Measurements from ENCODE around the gene RBM45. TPM values are rescaled to one million over a fixed set of nuclear protein-coding genes. Genes with fewer than 3 reads are reported as not detected.

Gene RBM45
- polyA plus RNA-seq (2011; rRNA removed) (15.5 and 20.9 TPM in 2 replicates), polyA plus RNA-seq (2017; fragmentation: RNase III; extraction: RNeasy Plus Mini Kit Qiagen cat#74134 plus additional on column Dnase treatment) (15.2 to 16.9 TPM (median 15.6 TPM) in 3 replicates), polyA minus RNA-seq (2011; rRNA and poly(A)+ RNA removed) (4.5 and 4.9 TPM in 2 replicates)
- 6.6 and 7.4 TPM in 2 replicates for polyA plus RNA-seq (2012; cell fraction: cytosol; rRNA removed)
- 5.1 and 5.6 TPM in 2 replicates for polyA plus RNA-seq (2012; cell fraction: nucleus; rRNA removed)

DNA sequence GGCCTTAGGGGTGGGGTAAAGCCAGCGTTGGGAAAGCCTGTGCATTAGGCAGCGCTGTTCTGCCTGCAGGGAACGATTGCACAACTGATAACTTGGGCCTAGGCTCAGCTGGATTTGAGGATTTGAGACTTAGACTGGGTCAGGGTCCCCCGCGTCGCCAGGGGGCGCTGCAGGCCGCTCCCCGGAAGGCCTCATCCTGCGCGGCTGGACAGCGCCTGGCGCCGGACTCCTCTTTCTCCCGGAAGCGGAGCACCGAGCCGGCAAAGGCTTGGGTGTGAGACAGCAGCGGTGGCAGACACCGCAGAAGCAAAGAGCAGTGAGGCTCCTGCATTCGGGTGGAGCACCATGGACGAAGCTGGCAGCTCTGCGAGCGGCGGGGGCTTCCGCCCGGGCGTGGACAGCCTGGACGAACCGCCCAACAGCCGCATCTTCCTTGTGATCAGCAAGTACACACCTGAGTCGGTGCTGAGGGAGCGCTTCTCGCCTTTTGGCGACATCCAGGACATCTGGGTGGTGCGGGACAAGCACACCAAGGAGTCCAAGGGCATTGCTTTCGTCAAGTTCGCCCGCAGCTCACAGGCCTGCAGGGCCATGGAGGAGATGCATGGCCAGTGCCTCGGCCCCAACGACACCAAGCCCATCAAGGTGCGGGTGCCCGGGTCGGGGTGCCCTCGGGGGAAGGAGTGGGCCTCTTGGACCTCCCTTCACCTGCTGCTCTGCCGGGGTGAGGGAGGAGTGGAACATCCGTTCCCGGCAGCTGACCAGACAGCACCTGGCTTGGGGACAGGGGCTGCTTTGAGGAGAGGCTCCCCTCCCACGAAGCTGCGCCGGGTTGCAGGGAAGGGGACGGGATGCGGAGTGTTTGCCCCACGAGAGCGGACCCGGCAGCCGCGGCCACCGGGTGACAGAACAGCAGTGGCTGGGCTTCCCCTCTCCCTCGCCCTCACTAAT lies at the start of gene RBM45:
Gene RBM45, plus strand, starts transcription at position 236 of the 951 bp plus-strand sequence. Its CDS starts 110 bp downstream, at position 346.
- DNase-seq (ENCODE audit: low read depth in 1 of 2, low spot score in 1 of 2) = peak; percentile 87 to 94
- peak; percentile 95 to 99 for ATAC-seq
- ChIA-PET CTCF (interaction anchor here (0.6 to 4.0 kb wide), 40 partner anchors 8 to 777 kb away, joined by 3 to 43 read pairs (median 4); partner anchors contain the start of gene PDE11A), POLR2A (interaction anchor here (1.0 kb wide), 1 partner anchor 302 kb away, joined by 3 read pairs; no protein-coding TSS in a partner anchor)
- FAIRE-seq = no peak
- Histone ChIP-seq H3K27ac (peak within 1 kb of the TSS; percentile 84 to 91), H3K4me2 (peak within 1 kb of the TSS; percentile 88), H3K4me3 (peak within 1 kb of the TSS; percentile 75), H3K9me3 (no peaks in the 10 kb centered on the region), H3K4me1 (peaks cover 8% of the 10 kb centered on the region; the same call in 2 of the 3 replicates)
- under 1% methylated on average over 41 of the region's 60 CpGs for WGBS (ENCODE audit: missing lambda C conversion rate)
- TF ChIP-seq, protein P1, sequence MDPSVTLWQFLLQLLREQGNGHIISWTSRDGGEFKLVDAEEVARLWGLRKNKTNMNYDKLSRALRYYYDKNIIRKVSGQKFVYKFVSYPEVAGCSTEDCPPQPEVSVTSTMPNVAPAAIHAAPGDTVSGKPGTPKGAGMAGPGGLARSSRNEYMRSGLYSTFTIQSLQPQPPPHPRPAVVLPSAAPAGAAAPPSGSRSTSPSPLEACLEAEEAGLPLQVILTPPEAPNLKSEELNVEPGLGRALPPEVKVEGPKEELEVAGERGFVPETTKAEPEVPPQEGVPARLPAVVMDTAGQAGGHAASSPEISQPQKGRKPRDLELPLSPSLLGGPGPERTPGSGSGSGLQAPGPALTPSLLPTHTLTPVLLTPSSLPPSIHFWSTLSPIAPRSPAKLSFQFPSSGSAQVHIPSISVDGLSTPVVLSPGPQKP (IDR thresholded peaks at IDR 0.05; ENCODE audit: low read depth, low read length) = no peak
- TF ChIP-seq RARB (CRISPR knock-in tag; IDR thresholded peaks at IDR 0.05) (no peak), EHF (CRISPR knock-in tag; IDR thresholded peaks at IDR 0.05) (no peak), RCOR1 (IDR thresholded peaks at IDR 0.05; ENCODE audit: low read depth, low read length) (no peak), NPAS2 (CRISPR knock-in tag; IDR thresholded peaks at IDR 0.05; ENCODE audit: borderline replicate concordance) (no peak), KDM5A (IDR thresholded peaks at IDR 0.05) (no peak), FOSB (CRISPR knock-in tag; IDR thresholded peaks at IDR 0.05) (no peak), MYC (IDR thresholded peaks at IDR 0.05; ENCODE audit: borderline replicate concordance, low read length) (0 out of 2 replicates have a peak, but pooled peaks have one; percentile 22), POLR2AphosphoS2 (conservative IDR thresholded peaks at IDR 0.05; ENCODE audit: low read length) (no peak), CEBPB (IDR thresholded peaks at IDR 0.05) (peak; percentile 90 to 97), HEYL (CRISPR knock-in tag; IDR thresholded peaks at IDR 0.05) (no peak), HDAC2 (IDR thresholded peaks at IDR 0.05) (no peak), NFE2L2 (conservative IDR thresholded peaks at IDR 0.05; ENCODE audit: low read length) (no peak), JUNB (IDR thresholded peaks at IDR 0.05) (no peak), ESRRA (IDR thresholded peaks at IDR 0.05; ENCODE audit: borderline replicate concordance, low read length) (no peak), TFCP2L1 (CRISPR knock-in tag; IDR thresholded peaks at IDR 0.05) (no peak), POLR2A (IDR thresholded peaks at IDR 0.05; ENCODE audit: low read length) (peak; percentile 94), CBX2 (IDR thresholded peaks at IDR 0.05; ENCODE audit: borderline replicate concordance, low read depth) (no peak), JUN (IDR thresholded peaks at IDR 0.05) (peak; percentile 45 to 90; a peak in 3 of 5 replicates), KDM1A (IDR thresholded peaks at IDR 0.05; ENCODE audit: low read depth) (no peak), CHD4 (IDR thresholded peaks at IDR 0.05; ENCODE audit: borderline replicate concordance) (no peak), HOXB13 (CRISPR knock-in tag; IDR thresholded peaks at IDR 0.05; ENCODE audit: low read depth) (no peak), ZSCAN20 (CRISPR knock-in tag; IDR thresholded peaks at IDR 0.05) (no peak), ZC3H11A (IDR thresholded peaks at IDR 0.05) (no peak), HOXA7 (CRISPR knock-in tag; IDR thresholded peaks at IDR 0.05) (no peak), HOXB5 (CRISPR knock-in tag; IDR thresholded peaks at IDR 0.05) (no peak), CBX8 (IDR thresholded peaks at IDR 0.05) (no peak), FOSL2 (IDR thresholded peaks at IDR 0.05) (no peak), FOSL2 (CRISPR knock-in tag; IDR thresholded peaks at IDR 0.05) (no peak), RAD21 (conservative IDR thresholded peaks at IDR 0.05 in 1 of 2, IDR thresholded peaks at IDR 0.05 in 1 of 2) (peak; percentile 33 to 40; a peak in 4 of 5 replicates)
- TF ChIP-seq, protein P2, sequence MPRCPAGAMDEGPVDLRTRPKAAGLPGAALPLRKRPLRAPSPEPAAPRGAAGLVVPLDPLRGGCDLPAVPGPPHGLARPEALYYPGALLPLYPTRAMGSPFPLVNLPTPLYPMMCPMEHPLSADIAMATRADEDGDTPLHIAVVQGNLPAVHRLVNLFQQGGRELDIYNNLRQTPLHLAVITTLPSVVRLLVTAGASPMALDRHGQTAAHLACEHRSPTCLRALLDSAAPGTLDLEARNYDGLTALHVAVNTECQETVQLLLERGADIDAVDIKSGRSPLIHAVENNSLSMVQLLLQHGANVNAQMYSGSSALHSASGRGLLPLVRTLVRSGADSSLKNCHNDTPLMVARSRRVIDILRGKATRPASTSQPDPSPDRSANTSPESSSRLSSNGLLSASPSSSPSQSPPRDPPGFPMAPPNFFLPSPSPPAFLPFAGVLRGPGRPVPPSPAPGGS (IDR thresholded peaks at IDR 0.05) = peak; percentile 79; the same call in 1 of the 3 replicates
- TF ChIP-seq, protein P3, sequence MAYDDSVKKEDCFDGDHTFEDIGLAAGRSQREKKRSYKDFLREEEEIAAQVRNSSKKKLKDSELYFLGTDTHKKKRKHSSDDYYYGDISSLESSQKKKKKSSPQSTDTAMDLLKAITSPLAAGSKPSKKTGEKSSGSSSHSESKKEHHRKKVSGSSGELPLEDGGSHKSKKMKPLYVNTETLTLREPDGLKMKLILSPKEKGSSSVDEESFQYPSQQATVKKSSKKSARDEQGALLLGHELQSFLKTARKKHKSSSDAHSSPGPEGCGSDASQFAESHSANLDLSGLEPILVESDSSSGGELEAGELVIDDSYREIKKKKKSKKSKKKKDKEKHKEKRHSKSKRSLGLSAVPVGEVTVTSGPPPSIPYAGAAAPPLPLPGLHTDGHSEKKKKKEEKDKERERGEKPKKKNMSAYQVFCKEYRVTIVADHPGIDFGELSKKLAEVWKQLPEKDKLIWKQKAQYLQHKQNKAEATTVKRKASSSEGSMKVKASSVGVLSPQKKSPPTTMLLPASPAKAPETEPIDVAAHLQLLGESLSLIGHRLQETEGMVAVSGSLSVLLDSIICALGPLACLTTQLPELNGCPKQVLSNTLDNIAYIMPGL (CRISPR knock-in tag; IDR thresholded peaks at IDR 0.05; ENCODE audit: borderline replicate concordance) = peak; percentile 88
- TF ChIP-seq, protein P4, sequence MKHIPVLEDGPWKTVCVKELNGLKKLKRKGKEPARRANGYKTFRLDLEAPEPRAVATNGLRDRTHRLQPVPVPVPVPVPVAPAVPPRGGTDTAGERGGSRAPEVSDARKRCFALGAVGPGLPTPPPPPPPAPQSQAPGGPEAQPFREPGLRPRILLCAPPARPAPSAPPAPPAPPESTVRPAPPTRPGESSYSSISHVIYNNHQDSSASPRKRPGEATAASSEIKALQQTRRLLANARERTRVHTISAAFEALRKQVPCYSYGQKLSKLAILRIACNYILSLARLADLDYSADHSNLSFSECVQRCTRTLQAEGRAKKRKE (CRISPR knock-in tag; IDR thresholded peaks at IDR 0.05; ENCODE audit: low read depth) = no peak
- TF ChIP-seq, protein P5, sequence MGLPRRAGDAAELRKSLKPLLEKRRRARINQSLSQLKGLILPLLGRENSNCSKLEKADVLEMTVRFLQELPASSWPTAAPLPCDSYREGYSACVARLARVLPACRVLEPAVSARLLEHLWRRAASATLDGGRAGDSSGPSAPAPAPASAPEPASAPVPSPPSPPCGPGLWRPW (IDR thresholded peaks at IDR 0.05) = no peak
- TF ChIP-seq, protein P6, sequence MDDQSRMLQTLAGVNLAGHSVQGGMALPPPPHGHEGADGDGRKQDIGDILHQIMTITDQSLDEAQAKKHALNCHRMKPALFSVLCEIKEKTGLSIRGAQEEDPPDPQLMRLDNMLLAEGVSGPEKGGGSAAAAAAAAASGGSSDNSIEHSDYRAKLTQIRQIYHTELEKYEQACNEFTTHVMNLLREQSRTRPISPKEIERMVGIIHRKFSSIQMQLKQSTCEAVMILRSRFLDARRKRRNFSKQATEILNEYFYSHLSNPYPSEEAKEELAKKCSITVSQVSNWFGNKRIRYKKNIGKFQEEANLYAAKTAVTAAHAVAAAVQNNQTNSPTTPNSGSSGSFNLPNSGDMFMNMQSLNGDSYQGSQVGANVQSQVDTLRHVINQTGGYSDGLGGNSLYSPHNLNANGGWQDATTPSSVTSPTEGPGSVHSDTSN (IDR thresholded peaks at IDR 0.05) = no peak
